Gastrocnemius medialis (tissue), 4 donors: ENCODE data around the gene OR6K3. TPM values are rescaled to one million over a fixed set of nuclear protein-coding genes. Genes with fewer than 3 reads are reported as not detected.

Experiments
- ATAC-seq, 2 donors: fragments of 150-250 bp; one replicate each; pipeline ENCODE4 v1.9.1; 2016
- DNase-seq, 2 donors: peaks; one replicate each; pipeline ENCODE4 v3.0.0-alpha.2; 2019
- H3K27ac ChIP-seq, 4 donors: fragments of 200-600 bp; sonication (generic); 1 replicate in 1 of 4; 2 replicates in 3 of 4; pipeline ENCODE4 v1.5.1; 2016 to 2018; ENCODE audit warnings: mild to moderate bottlenecking in 2 of 4, moderate library complexity in 1 of 4
- H3K27me3 ChIP-seq, 3 donors: fragments of 200-600 bp; sonication (generic) in 2 of 3; 1 replicate in 1 of 3; 2 replicates in 2 of 3; pipeline versions ENCODE4 v1.5.1 to v1.6.0; 2016 to 2019; ENCODE audit warnings: mild to moderate bottlenecking in 1 of 3, moderate library complexity in 1 of 3
- H3K36me3 ChIP-seq, 2 donors: fragments of 200-600 bp; sonication (generic) in 1 of 2; one replicate each; pipeline ENCODE4 v1.5.1; 2017 to 2018
- H3K4me1 ChIP-seq, 2 donors: fragments of 200-600 bp; sonication (generic) in 1 of 2; one replicate each; pipeline ENCODE4 v1.5.1; 2016 to 2017; ENCODE audit warnings: mild to moderate bottlenecking in 2 of 2
- H3K4me3 ChIP-seq, 4 donors: fragments of 200-600 bp; sonication (generic) in 3 of 4; 1 replicate in 1 of 4; 2 replicates in 3 of 4; pipeline ENCODE4 v1.5.1; 2016 to 2019; ENCODE audit warnings: mild to moderate bottlenecking in 2 of 4
- H3K9me3 ChIP-seq, 3 donors: fragments of 200-600 bp; sonication (generic) in 2 of 3; 1 replicate in 1 of 3; 2 replicates in 2 of 3; pipeline ENCODE4 v1.5.1; 2016 to 2019
- CTCF ChIP-seq, 5 experiments: fragments of 450-650 bp in 3 of 5; fragments of 200-600 bp in 2 of 5; sonication (generic) in 2 of 5; IDR thresholded peaks in 4 of 5; conservative IDR thresholded peaks in 1 of 5; 1 replicate in 4 of 5; 2 replicates in 1 of 5; pipeline ENCODE4 v1.5.1; 2016 to 2019; ENCODE audit warnings: antibody characterized with exemption in 5 of 5, mild to moderate bottlenecking in 3 of 5, moderate library complexity in 3 of 5
- POLR2A ChIP-seq, 2 donors: fragments of 450-650 bp; IDR thresholded peaks; one replicate each; pipeline ENCODE4 v1.6.1; 2017; ENCODE audit warnings: antibody characterized with exemption in 2 of 2, mild to moderate bottlenecking in 2 of 2, moderate library complexity in 2 of 2
- in situ Hi-C, 4 donors: fragments of 200-750 bp; cut with MboI; loops; one replicate each; pipeline versions ENCODE4 v1.15.0 to v1.8.0; 2017; ENCODE audit warnings: low sequenced_read_pairs in 4 of 4
- intact Hi-C: fragments of 100-400 bp; cut with DNase I; formaldehyde crosslinking; loops from one replicate; pipeline ENCODE4 v1.15.1; 2023; ENCODE audit warnings: low total_unique reads
- total RNA-seq, 4 donors: library from RNA; depleted of rRNA; stranded (reverse); fragments of >200 nt; gene quantifications; one replicate each; pipeline versions ENCODE4 v1.1.0 to v1.2.3, GENCODE V29; 2016

The OR6K3 gene
- total RNA-seq, 4 donors from 2014 or later, result not detected

DNA sequence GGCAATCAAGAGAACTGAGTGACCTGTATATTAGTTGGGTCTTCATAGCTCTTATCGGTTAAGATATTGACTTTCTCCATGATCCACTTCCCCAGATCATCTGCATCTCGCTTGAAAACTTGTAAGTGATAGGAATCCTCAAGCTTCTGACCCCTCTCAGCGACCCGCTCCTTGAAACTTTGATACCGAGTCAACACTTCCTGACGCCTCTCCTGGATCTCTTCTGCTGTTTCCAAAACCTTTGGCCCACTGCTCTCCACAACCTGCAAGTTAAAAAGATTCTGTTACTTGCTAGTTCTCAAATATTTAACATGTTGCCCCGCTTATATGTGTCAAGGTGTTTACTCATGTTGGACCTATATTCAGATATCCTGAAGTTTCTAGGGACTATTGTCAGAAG lies 35.4 kb downstream of the OR6K3 start:
- no peaks in the 10 kb centered on the region for H3K4me1 ChIP-seq
- intact Hi-C loops (no loop called here), in situ Hi-C loops (no loop called here)
- TF ChIP-seq CTCF (IDR thresholded peaks at IDR 0.05 in 4 of 5, conservative IDR thresholded peaks at IDR 0.05 in 1 of 5), result no peak
- TF ChIP-seq POLR2A (IDR thresholded peaks at IDR 0.05), result no peak
- ATAC-seq (no peak), DNase-seq (no peak)
- H3K27ac ChIP-seq, result no peak overlapping the region
- H3K9me3 ChIP-seq, result no peaks in the 10 kb centered on the region
- H3K4me3 ChIP-seq, result no peak overlapping the region
- H3K36me3 ChIP-seq, result no peaks in the 10 kb centered on the region
- H3K27me3 ChIP-seq, result no peaks in the 10 kb centered on the region

DNA sequence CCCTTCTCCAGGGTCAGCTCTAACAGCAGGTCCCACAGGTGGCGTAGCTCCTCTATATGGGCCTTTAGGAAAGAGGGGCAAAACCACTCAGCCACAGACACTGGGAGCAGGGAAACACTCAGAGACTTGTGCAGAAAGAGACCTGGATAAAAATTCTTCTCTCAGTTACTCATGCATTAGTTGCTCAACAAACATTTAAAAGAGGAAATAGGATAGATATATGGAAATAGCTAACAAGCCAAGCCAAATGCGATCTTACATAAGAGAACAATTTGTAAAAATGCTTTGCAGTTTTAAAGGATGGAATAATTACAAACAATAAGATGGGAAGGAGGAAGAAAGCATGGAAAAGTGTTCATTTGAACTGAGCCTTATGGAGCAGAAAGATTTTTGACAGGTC lies 38.9 kb downstream of the OR6K3 start:
- TF ChIP-seq CTCF (IDR thresholded peaks at IDR 0.05 in 4 of 5, conservative IDR thresholded peaks at IDR 0.05 in 1 of 5) (no peak), POLR2A (IDR thresholded peaks at IDR 0.05) (no peak)
- intact Hi-C loops, result no loop called here
- no peaks in the 10 kb centered on the region for H3K27me3 ChIP-seq
- DNase-seq (no peak), ATAC-seq (no peak)
- no peak overlapping the region for H3K27ac ChIP-seq
- H3K36me3 ChIP-seq, result no peaks in the 10 kb centered on the region
- H3K4me1 ChIP-seq, result no peaks in the 10 kb centered on the region
- no peak overlapping the region for H3K4me3 ChIP-seq
- no peaks in the 10 kb centered on the region for H3K9me3 ChIP-seq
- in situ Hi-C loops, result no loop called here

- no peak for ATAC-seq
- DNase-seq, result no peak
- Histone ChIP-seq H3K27me3 (no peaks in the 10 kb centered on the region), H3K27ac (no peak overlapping the region), H3K9me3 (no peaks in the 10 kb centered on the region), H3K4me3 (no peak overlapping the region), H3K4me1 (no peaks in the 10 kb centered on the region), H3K36me3 (no peaks in the 10 kb centered on the region)
- TF ChIP-seq POLR2A (IDR thresholded peaks at IDR 0.05), result no peak
- no peak for TF ChIP-seq CTCF (IDR thresholded peaks at IDR 0.05 in 4 of 5, conservative IDR thresholded peaks at IDR 0.05 in 1 of 5)
- in situ Hi-C loops (no loop called here), intact Hi-C loops (no loop called here)
These were observed 41.2 kb downstream of the OR6K3 start for GRCh38 chr1:158679289-158679688.

DNA sequence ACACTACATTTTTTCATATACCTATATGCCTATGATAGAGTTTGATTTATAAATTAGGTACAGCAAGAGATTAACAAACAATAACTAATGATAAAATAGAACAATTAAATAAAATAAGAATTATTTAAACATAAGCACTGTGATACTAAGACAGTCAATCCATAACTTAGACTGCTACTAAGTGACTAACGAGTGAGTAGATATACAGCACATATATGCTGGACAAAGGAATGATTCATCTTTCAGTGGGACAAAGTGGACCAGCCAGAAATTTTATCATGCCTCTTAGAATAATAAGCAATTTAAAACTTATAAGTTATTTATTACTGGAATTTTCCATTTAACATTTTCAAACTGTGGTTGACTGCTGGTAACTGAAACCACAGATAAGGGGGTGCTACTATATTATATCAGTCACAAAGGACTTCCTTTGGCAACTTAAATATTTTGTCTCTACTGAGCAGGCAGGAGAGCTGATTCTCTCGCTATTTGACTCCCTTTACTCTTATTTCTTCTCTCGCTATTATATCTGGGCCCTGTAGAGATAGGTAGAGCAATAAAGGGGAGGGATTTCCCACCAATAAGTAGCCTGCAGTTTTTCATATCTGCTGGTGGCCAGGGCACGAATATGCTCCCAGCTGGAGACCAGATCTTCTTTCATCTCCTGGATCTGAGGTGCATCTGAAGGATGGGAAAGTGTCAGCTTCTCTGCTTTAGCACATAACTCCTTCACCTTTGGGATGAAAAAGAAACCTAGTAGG lies 44.8 kb downstream of the OR6K3 start:
- Histone ChIP-seq H3K27ac (no peak overlapping the region), H3K36me3 (no peaks in the 10 kb centered on the region), H3K4me3 (no peak overlapping the region), H3K4me1 (no peaks in the 10 kb centered on the region), H3K9me3 (no peaks in the 10 kb centered on the region), H3K27me3 (no peaks in the 10 kb centered on the region)
- DNase-seq (no peak), ATAC-seq (no peak)
- intact Hi-C loops, result no loop called here
- TF ChIP-seq CTCF (IDR thresholded peaks at IDR 0.05 in 4 of 5, conservative IDR thresholded peaks at IDR 0.05 in 1 of 5) (no peak), POLR2A (IDR thresholded peaks at IDR 0.05) (no peak)
- in situ Hi-C loops, result no loop called here

DNA sequence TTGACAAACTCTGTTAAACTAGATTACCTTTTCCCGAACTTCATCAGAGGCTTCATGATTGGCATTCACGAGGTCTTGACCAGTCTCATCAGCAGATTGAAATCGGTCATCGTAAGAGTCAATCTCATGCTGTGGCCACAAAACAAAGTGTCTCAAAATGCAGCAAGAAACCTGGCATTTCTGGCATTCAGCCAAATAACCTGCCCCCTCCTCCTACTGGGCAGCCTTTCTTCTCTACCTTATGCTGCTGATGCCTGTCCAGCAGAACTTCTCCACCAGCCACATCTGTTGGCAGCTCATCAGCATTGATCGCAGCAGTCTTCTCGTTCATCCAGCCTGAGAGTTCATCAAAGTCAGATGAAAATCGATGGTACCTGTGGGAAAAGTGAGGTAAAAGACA lies 46.2 kb downstream of the OR6K3 start:
- in situ Hi-C loops (no loop called here), intact Hi-C loops (no loop called here)
- Histone ChIP-seq H3K4me1 (no peaks in the 10 kb centered on the region), H3K27ac (no peak overlapping the region), H3K9me3 (no peaks in the 10 kb centered on the region), H3K27me3 (no peaks in the 10 kb centered on the region), H3K4me3 (no peak overlapping the region), H3K36me3 (no peaks in the 10 kb centered on the region)
- ATAC-seq, result no peak
- TF ChIP-seq POLR2A (IDR thresholded peaks at IDR 0.05), result no peak
- TF ChIP-seq CTCF (IDR thresholded peaks at IDR 0.05 in 4 of 5, conservative IDR thresholded peaks at IDR 0.05 in 1 of 5), result no peak
- DNase-seq, result no peak
